Activated CD4-positive, alpha-beta T cell treated with anti-CD3 and anti-CD28 coated beads for 4 hours (primary cell): ENCODE data around the gene BPGM.

Experiments
- DNase-seq, 2 donors: peaks; one replicate each; pipeline ENCODE4 v3.0.0-alpha.2; 2020

BPGM gene

DNA sequence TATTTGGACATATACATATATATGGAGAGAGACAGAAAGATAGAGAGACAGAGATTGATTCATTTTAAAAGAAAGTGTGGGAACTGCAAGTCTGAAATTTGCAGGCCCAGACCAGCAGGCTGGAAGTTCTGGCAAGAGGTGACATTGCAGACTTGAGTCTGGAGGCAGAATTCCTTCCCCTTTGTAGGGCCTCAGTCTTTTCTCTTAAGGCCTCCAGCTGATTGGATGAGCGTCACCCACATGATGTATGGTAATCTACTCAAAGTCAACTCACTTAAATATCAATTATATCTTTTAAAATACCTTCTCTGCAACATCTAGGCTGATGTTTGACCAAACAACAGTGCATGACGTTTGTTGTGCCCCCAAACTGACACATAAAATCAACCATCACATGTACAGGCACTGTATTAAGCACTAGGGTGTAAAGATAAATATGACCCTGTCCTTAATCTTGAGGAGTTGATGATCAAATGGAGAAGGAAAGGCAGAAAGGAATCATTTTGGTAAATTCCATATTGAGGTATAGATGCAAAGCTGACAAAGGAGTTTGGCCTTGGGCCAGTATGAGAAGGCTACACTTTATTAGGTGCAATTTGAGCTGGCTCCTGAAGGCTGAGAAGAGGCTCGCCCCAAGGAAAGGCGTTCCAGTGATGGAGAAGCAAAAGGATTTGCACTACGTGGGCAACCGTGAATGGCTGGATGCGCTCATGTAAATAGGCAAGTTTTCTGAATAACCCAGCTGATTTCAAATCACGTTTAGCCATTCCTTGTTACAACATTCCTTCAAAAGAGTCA lies 52.6 kb downstream of the BPGM start:
- no peak for DNase-seq

DNA sequence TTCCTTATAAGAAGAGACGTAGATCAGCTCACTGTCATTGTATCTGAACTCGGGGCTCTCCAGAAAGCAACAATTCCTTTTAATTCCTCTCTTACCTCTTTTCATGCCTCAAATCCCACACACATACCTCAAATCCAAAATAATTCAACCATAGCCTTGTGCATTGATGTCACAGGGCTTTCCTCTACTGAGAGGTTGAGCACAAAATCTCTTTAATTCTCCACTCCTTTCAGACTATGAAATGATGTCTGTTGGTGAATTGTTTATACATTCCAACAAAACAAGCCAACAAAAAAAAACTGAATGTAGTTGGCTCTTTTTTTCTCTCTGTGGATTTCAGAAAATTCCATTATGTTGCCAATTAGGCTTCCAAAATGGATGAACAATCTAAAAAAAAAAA lies 53.2 kb downstream of the BPGM start:
- DNase-seq = no peak

DNA sequence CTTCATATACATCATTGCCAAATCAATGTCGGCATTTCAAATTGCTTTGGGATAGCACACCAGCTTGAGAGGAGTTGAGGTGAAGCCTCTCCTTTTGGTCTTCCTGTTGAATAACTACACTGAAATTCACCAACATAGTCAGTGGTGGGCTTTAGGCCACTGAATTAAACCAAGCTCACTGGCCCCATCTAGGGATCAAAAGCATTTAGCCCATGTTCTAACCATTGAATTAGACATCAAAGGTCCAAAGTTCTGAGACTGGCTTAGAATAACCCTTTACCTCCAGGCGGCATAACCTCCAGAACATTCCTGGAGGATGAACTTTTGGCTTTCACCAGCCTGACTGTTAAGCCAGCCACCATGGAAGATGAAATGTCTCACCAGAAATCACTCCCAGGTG lies 54.6 kb downstream of the BPGM start:
- DNase-seq = peak in 1 of 2 donors; percentile 34

DNA sequence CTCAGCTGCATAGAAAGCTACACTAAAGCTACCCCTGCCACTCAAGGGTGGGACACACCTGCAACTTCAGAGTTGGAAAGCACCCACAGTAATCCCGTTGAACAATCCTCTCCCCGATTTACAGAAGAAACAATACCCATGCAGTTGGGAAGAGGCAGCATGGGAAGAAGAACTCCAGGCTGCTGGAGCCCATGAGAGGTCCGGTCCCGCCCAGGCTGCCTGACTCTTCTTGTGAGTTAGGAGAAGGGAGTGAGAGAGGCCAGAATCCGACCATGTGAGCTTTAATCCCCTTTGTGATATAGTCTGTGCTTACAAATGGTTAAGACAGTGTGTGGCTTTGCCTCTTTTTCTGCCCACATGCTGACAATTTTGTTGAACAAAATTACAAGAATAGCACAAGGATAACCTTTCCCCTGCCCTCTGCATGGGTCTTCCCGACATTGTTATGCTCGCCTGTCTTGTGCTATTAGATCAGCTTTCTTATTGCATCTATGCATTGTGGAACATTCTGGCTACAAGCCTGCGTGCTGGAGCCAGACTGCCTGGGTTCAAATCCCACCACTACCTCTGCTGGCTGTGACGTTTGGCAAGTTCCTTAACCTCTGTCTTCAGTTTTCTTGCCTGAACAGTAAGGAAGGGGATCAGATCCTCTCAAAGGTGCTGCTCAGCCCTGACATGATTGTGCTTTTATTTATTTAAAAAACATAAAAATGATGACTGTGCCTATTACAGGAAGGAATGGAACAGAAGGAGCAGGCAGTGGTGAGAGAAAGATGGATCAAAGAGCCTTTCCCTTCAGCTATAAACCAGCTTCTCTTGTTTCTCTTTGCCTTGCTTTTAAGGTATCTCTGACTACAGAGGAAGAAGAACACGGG lies 56.0 kb downstream of the BPGM start:
- no peak for DNase-seq

DNA sequence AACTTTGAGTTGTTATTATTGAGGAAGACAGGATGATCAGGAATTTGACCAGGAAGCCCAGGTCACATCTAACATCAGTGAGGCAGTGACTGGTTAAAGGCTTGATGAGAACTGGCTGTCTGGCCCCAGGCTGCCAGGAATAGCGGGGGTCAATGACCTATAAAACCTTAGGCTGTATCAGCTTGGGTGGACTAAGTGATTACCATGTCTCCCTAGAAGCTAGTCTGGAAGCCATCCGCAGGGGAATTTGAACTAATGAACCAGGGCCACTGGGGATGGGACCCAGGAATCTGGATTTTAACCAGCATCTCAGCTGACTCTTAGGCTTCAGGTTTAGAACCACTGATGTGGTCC lies 56.6 kb downstream of the BPGM start:
- DNase-seq = no peak

DNA sequence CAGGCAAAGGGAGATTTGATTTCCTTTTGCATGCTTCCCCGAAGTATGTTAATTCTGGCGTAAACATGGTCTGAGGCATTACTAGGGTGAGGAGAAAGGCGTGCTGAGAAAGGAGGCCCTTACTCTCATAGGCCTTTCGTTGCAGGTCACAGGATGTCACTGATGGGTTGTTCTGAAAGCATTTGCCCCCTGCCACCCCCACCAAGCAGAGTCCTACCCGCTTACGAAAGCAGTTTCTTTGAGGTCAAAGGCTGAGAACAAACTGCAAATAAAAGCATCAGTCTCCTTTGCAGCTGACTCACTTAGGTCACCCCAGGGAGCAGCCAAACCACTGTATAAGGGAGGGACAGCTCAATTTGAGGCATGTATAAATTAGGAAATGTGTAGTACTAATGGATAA lies 57.1 kb downstream of the BPGM start:
- DNase-seq = no peak

DNA sequence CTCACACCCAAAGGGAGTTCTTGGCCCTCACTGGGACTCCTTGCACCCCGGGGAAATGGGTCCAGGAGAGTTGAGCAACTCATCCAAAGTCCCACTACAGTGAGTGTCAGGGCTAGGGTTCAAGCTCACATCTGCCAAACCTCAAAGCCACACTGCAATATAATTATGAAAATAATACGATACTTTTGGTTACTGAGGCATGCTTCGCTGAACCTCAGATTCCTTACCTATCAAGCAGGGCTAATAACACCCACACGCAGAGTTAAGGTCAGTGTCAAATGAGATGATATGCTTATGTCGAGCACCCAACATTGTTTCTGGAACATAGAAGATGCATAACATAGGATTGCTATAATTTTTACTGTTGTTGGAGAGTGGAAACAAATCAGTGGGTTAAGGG lies 58.2 kb downstream of the BPGM start:
- DNase-seq = no peak

DNA sequence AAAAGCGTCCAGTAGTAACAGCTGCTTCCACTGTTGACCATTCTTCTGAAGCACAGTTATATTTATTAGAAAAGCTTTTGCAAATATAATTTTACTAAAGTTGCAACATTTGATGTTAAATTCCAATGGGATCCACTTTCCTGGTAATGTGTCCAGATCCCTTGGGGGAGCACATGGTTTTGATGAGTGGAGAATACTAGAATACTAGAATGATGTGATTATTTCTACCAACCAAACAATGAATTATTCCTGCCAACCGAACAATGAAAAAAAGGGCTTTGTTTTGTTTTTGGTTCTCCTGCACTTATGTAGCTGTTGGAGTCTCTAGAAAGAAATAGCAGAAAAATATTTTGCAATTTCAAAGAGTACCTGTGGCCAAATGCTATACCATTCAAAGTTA lies 59.1 kb downstream of the BPGM start:
- DNase-seq = no peak

DNA sequence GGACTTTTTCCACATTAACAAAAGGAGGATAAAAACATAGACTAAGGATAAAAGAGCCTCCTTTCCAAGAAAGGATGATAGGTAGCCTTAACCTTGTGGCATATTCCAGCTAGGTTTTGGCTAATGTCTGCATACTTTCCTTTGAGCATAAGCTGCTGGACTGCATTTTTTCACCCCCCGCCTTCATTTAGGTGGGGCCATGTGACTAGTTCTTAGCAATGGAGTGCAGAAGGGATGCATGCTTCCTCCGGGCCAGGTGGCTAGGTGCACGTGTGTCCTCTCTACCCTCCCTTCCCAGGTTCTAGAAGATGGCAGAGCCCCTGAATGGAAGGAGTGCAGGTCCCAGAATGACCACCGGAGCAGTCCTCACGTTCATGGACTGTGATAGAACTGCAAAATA lies 59.8 kb downstream of the BPGM start:
- no peak for DNase-seq

DNA sequence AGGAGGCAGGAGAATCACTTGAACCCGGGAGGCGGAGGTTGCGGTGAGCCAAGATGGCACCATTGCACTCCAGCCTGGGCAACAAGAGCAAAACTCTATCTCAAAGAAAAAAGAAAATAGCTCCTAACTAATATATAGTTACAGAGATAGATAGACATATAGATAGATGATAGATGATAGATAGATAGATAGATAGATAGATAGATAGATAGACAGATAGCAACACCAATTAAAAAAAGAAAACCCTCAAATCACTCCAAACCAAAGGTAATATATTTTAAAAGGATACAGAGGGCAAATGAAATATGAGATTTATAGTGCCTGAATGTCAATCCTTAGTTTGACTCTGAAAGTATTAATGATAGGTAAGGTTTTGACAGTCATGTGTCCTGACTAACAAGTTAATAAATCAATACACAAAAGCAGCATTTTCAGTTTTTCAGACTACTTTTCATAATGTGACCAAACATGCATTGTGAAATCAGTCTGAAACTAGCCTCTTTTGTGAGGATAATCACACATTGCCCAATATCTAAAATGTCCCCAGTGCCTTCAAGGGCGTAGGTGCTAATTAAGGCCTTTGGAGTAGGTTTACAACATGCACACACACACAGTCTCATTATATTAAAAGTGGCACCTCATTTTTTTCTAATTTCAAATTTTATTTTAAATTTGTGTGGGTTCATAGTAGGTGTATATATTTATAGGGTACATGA lies 61.2 kb downstream of the BPGM start:
- no peak for DNase-seq

DNA sequence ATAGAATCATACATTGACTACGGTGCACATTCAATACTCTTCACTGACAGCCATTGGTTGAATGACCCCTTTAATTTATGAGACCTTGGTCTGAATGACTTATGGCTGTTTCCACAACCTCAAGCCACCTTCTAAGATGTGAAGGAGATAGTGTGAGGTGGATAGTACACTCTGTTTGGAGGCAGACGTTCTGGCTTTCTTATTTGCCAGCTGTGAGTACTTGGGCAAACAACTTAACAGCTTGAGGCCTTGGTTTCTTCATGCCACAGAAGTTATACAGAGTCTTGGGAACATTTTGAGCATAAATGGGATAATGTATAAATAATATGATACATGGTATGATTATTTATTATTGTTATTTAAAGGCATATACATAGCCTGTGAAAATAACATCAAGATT lies 62.0 kb downstream of the BPGM start:
- no peak for DNase-seq

DNA sequence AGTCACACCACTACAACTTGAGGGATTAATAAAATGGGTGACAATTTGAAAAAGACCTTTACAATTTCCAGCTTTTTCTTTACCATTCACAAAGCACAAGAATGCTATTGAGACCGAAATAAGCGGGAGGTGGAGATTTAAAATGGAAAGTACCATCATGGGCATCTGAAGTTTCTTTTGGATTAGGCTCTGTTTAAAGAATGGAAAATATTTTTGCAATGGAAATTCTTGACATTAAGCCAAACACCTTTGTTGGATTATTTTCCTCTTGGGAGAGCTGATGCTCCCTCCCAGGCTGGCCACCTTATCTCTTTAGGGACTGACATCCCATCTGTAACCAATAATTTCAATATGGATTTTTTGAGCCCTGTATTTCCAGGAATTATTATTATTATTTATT lies 62.5 kb downstream of the BPGM start:
- DNase-seq = no peak

DNA sequence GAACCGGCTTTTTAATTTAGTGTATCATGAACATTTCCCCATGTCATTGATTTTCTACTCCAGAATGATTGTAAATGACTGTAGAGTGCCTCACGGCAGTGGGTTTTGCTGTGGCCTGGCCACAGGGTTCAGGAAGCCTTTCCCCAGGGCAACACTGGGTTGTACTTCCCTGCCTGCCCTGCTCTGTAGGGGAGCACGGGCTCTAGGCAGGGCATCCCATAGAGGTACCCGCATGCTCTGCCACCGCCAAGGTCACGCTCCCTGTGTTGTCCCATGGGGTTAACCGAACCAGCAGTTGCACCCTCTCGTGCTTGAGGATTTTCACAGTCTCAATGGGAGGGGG lies 63.8 kb downstream of the BPGM start:
- DNase-seq = peak in 1 of 2 donors; percentile 3

DNA sequence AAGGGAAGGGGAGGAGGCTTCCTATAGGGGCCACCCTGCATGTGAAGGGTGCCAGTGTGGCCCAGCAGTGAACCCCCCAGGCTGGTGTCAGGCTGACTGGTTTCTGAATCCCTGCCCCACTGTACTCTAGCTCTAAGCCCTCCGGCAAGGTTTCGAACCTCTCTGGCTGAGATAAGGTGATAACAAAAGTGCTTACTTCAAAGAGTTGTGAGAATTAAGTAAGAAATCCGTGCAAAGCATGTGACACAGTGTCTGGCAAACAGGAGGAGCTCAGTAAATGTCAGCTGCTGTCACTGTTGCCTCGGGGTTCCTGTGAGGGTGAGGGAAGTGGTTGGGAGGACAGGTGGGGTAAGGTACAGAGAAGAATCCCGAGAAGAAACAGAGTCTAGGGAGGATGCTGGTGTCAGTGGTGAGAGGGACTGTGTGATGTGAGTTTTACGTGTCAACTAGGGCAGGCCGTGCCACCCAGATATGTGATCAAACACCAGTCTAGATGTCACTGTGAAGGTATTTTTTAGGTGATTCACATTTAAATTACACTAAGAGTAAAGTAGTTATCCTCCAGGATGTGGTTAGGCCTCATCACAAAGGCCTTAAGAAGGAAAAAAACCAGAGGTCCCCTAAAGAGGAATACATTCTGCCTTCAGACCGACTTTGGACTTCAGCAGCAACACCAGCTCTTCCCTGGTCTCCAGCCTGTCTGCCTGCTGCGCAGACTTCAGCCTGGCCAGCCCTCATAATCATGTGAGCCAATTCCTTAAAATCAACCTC lies 64.4 kb downstream of the BPGM start:
- DNase-seq = peak; percentile 49 to 51

DNA sequence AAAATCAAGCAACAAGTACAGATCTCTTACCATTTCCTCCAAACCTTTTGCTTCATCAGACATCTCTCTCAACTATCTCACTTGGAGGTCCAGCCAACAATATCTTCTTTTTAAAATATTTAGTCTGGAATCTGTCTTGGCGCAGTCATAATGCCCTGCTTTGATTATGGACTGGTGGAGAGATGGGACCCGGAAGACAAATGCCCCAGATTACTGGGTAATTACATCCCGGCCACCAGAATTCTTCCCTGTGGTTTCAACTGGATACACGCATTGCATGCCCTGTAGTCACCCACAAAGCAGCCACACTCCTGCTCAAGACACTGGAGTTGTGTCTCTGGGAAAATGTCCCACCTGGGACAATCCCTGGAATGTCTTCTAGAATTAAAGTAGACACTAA lies 65.5 kb downstream of the BPGM start:
- DNase-seq = no peak

DNA sequence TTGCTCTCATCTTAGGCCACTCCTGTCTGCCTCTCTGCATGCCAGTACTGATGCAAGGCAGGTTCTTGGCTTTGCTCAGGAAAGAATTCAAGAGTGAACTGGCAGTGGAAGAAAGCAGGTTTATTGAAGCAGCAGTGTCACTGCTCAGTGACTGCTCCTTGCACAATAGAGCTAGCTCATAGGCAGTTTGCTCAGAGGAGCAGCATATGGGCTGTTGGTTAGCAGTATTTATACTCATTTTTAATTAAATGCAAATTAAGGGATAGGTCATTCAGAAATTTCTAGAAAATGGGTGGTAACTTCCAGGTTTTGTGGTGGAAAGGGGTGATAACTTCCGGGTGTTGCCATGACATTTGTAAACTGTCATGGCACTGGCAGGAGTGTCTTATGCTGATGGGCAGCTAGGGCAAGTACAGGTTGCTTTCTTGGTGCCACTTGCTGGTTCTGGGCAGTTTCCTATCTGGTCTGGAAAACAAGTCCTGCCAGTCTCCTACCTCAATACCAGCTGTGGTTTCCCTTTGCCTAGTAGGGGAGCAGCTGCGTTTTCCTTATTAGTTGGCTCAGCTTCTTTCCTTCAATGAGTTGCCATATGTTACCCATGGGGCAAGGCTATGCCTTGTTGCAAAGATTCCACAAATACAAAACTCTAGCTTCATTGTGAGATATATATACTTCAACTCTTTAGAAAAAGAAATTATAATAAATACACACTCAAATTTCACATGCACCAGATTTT lies 68.0 kb downstream of the BPGM start:
- no peak for DNase-seq

DNA sequence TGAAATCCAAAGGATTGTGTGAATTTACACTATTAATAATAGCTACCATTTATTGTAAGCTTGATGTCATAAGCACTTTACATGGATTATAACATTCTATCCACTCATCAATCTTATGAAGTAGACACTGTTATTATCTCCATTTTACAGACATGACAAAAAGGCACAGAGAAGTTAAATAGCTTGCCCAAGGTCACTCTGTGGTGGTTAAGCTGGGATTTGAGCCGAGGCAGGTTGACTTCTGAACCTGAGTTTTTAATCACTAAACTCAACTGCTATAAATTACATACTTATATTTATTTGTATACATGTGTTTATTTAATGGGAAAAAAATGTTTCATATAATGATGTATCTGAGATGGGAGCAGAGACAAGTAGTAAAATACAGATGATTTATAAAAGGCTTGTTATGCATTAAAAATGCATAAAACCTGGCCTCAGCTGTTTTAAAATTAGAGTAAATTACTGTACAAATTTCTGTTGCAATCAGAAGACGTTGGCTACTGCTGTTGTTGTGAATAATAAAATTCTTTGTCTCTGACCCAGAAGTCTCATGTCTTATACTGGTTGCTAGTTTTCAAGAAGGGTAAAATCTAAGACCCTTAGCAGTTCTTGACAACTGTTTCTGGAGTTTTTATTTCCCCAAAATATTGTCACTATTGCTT lies 71.7 kb downstream of the BPGM start:
- DNase-seq = no peak

DNA sequence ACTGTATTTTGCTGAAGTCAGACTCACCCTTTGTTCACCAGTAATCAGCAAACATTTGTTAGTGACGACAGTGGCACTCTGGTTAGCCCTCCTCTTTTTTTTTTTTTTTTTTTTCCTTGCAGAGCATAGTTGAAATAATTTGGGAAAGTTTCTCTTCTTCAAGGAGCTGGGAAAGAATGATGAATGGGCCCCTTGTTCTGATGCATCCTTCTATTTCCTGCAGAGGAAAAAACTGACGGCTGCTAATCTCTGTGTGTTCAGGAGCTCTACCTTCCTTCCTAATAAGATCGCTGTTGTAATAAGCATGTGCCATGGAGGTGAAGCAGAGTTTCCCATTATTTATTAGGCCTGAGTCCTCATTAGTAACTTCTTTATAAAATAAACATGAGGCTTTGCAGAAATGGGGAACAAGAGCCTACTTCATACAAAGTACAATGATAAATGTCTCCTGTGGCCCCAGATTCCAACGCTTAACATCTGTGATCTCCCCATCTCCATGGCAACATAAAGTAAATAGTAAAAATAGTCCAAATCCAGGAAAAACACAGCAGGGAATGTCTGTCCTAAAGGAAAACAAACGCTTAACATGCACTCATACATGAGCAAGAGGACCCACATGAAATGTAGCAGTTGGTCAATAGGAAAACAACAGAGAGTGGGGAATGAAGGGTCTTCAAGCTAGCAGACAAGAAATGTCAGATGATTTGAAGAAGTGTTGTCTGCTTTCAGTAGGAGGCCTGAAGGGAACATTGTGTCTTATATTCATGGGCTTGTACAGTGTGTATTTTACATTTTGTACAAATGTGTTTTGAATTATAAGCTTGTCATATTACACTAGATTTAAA lies 73.7 kb downstream of the BPGM start:
- no peak for DNase-seq

DNA sequence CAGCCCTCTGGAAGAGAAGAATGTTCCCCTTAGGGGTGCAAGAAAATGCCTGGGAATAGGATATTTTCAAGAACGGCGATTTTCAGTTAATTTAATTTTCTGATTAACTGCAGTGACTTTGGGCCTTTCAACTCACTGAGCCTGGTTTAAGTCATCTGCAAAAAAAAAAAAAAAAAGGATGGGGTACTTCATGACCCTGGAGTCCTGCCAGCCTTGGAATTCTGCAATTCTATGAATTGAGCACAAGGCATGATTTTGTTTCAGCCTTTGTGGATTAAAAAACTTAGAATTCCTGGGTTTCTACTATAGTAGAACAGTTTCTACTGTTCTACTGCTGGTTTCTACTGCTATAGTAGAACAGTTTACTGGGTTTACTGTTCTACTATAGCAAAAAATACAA lies 74.5 kb downstream of the BPGM start:
- no peak for DNase-seq

DNA sequence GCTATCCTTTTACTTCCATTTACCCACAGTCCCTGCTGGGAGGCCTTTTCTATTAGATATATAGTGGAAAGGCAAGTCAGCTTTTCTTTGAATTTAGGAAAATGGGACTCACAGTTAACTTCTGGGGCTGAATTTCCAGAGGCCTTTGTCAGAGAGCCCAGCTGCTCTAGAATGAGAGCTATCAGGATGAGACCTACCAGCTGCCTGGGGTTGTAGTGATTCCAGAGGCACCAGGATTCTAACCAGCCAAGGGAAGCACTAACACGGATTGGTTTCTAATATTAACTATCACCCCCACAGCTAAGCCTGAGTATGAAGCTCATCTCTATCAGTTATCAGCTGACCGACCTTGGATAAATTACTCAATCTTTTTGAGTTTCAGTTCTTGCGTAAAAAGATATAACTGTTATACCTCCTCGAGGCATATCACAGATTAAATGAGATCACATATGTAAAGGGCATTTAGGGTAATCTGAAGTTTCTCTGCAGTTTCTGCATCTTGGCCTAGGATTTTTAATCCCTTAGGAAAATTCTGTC lies 76.2 kb downstream of the BPGM start:
- DNase-seq = no peak

DNA sequence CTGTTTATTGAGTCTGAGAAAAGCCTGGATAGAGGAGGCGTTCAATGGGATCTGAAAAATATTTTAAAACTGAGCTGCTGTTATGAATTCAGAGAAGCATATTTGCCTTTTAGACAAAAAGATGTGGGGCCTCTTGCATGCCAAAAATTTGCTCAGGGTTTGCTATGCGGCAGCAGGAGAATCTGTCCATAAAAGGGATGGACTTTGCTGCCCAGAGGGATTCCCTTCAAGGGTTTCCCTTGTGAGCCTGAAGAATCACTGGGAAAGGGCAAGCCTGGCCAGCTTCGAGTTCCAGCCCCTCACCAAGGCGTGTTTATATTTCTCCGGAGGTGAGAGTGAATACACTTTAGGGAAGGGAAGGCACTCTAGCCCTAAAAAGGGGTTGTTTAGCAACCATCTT lies 77.2 kb downstream of the BPGM start:
- DNase-seq = no peak
